Heart right ventricle (tissue), 16 donors: ENCODE results near the gene FBXL13. TPM values are rescaled to one million over a fixed set of nuclear protein-coding genes. Genes with fewer than 3 reads are reported as not detected.
A peak's percentile ranks its signal among the peaks of the same experiment; 100 is the strongest.
"Not testable (repeated sequence)": the region's sequence is repeated elsewhere in the genome, so short reads cannot be mapped to it uniquely, and the experiment has no call there.

ENCODE experiments used
- ATAC-seq, 8 donors: fragments of 200-7000 bp; cut with Tn5 transposase; one replicate each; pipeline ENCODE4 v1.9.1; 2020; ENCODE audit warnings: mild to moderate bottlenecking in 8 of 8, moderate library complexity in 8 of 8, moderate number of reproducible peaks in 1 of 8
- DNase-seq, 2 donors: peaks; one replicate each; pipeline ENCODE4 v3.0.0-alpha.2; 2020
- H3K27ac ChIP-seq, 10 donors: fragments of 200-600 bp; sonication (generic) in 2 of 10; one replicate each; pipeline versions ENCODE4 v1.5.0 to v1.8.0; 2020 to 2022; ENCODE audit warnings: mild to moderate bottlenecking in 3 of 10
- H3K27me3 ChIP-seq, 7 donors: fragments of 200-600 bp; one replicate each; pipeline ENCODE4 v1.8.0; 2021 to 2022; ENCODE audit warnings: mild to moderate bottlenecking in 2 of 7
- H3K36me3 ChIP-seq, 9 donors: fragments of 200-600 bp; sonication (generic) in 1 of 9; one replicate each; pipeline versions ENCODE4 v1.5.0 to v1.8.0; 2020 to 2022; ENCODE audit warnings: mild to moderate bottlenecking in 2 of 9
- H3K4me1 ChIP-seq, 9 donors: fragments of 200-600 bp; sonication (generic) in 1 of 9; one replicate each; pipeline versions ENCODE4 v1.5.0 to v1.8.0; 2020 to 2022; ENCODE audit warnings: mild to moderate bottlenecking in 4 of 9
- H3K4me3 ChIP-seq, 10 donors: fragments of 200-600 bp; sonication (generic) in 2 of 10; one replicate each; pipeline versions ENCODE4 v1.5.0 to v1.8.0; 2020 to 2022; ENCODE audit warnings: mild to moderate bottlenecking in 7 of 10, moderate library complexity in 2 of 10
- H3K9me3 ChIP-seq, 11 donors: fragments of 200-600 bp in 10 of 11; sonication (generic) in 2 of 11; one replicate each; pipeline versions ENCODE4 v1.5.0 to v1.8.0; 2013 to 2022; ENCODE audit warnings: mild to moderate bottlenecking in 2 of 11, control low read depth in 1 of 11, moderate library complexity in 1 of 11
- WGBS, 2 donors: extraction: QIAGEN DNeasy Blood & Tissue Kit; methylation state at CpG; one replicate each; pipeline ENCODE4 v1.1.7; 2013; ENCODE audit warnings: inconsistent platforms in 1 of 2; 5-methylcytosine and 5-hydroxymethylcytosine counted together
- intact Hi-C, 10 donors: fragments of 100-400 bp; cut with DNase I; formaldehyde crosslinking; loops; one replicate each; pipeline versions ENCODE4 v1.11.1 to v1.14.2; 2022
- polyA plus RNA-seq, 2 donors: library from polyadenylated mRNA; stranded (reverse); fragments of 200-250 nt; gene quantifications; one replicate each; pipeline ENCODE4 v1.2.3, GENCODE V29; 2013
- total RNA-seq, 10 donors: library from RNA; stranded (reverse); fragmentation: NEBNext Ultra II Directional in 3 of 10; extraction: Animal tissue kit (Norgen Biotek cat#: 25700) in 3 of 10; gene quantifications; one replicate each; pipeline versions ENCODE4 v1.2.1 to v1.2.4, GENCODE V29; 2021 to 2023
- TF ChIP-seq, protein P1 (sequence below), 9 donors: fragments of 200-600 bp; sonication (generic) in 2 of 9; IDR thresholded peaks; one replicate each; pipeline versions ENCODE4 v1.5.0 to v1.8.0; 2021 to 2022; ENCODE audit warnings: antibody characterized with exemption in 9 of 9, mild to moderate bottlenecking in 5 of 9, moderate library complexity in 1 of 9
- donor health status: Arrhythmogenic right ventricular cardiomyopathy.
- donor health status: ischemic (EF 13 %, LVEDD 7.1; RV severe dilation, severe dysfunction).
- donor health status: healthy with polysubstance abuse.
- donor health status: DM: no; HTN: yes; CAD: no.
- donor health status: DM: no; HTN: no; CAD: no.
- donor health status: ischemic (EF 25% LVEDD 6.9; RV normal size, moderate dysfunction).
- donor health status: ischemic (EF 25% LVEDD 5.7; RV mildly dilated, moderate dysfunction).
- donor health status: healthy.
- donor health status: DM: yes; HTN: yes; CAD: no.
- donor health status: Ischemic cardiomyopathy.
- donor health status: ischemic (EF 35%, LVEDD 5.7; RV mildly dilated, moderate dysfunction).
- donor health status: nonischemic (EF 11% LVEDD 7.7; RV severe dilation, severe dysfunction).
- donor health status: DM: yes; HTN: yes; CAD: no.
- donor health status: PGD.
- donor health status: ischemic (EF 29% LVEDD 5.4; RV normal size, mild dysfunction).
- donor health status: nonischemic (EF 23%, LVEDD 6.1; RV moderate dilation, normal function).

The FBXL13 gene
- total and polyA plus RNA-seq, 12 donors = 0.12 to 0.87 (median 0.45) TPM; not detected in 1

DNA sequence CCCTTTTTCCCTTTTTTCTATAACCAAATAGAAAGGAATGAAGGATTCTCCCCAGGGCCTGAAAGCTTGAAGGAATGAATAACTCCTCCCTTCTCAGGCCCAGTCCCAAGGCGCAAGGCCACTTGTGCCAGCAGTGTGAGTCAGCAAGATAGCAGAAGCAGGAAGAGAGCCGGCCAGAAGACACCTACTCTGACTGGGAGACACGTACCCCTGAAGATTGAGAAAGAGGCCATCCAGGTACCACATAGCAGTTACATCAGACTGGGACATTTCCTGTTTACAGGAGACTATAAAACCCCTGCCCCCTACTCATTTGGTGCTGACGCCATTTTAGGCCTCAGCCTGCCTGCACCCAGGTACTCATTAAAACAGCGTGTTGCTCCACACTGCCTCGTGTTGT, 96.3 kb downstream of the FBXL13 start:
- intact Hi-C loops = no loop called here
- H3K36me3 ChIP-seq = no peaks in the 10 kb centered on the region
- 80 to 81% methylated on average over 6 of the region's 6 CpGs for WGBS, 2 donors

GRCh38 chr7:102977586-102977985, 97.0 kb downstream of the FBXL13 start:
- 90 to 92% methylated on average over 3 to 4 of the region's 4 CpGs for WGBS, 2 donors
- H3K36me3 ChIP-seq, H3K4me3 ChIP-seq, H3K27ac ChIP-seq, H3K27me3 ChIP-seq, ATAC-seq, intact Hi-C loops, DNase-seq, H3K4me1 ChIP-seq: not testable (repeated sequence)
- peaks cover 0 to 21% (median 10%) of the 10 kb centered on the region in 11 donors for H3K9me3 ChIP-seq

More for the DNA sequence above, 96.3 kb downstream of the FBXL13 start:
- TF ChIP-seq, protein P1, sequence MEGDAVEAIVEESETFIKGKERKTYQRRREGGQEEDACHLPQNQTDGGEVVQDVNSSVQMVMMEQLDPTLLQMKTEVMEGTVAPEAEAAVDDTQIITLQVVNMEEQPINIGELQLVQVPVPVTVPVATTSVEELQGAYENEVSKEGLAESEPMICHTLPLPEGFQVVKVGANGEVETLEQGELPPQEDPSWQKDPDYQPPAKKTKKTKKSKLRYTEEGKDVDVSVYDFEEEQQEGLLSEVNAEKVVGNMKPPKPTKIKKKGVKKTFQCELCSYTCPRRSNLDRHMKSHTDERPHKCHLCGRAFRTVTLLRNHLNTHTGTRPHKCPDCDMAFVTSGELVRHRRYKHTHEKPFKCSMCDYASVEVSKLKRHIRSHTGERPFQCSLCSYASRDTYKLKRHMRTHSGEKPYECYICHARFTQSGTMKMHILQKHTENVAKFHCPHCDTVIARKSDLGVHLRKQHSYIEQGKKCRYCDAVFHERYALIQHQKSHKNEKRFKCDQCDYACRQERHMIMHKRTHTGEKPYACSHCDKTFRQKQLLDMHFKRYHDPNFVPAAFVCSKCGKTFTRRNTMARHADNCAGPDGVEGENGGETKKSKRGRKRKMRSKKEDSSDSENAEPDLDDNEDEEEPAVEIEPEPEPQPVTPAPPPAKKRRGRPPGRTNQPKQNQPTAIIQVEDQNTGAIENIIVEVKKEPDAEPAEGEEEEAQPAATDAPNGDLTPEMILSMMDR (IDR thresholded peaks at IDR 0.05) = no peak
- H3K4me3 ChIP-seq = no peak overlapping the region
- H3K27me3 ChIP-seq = no peaks in the 10 kb centered on the region
- H3K4me1 ChIP-seq = peaks cover 0 to 7% (median 0%) of the 10 kb centered on the region in 9 donors
- DNase-seq = peak in 1 of 2 donors; percentile 21
- H3K27ac ChIP-seq = no peak overlapping the region
- peaks cover 0 to 21% (median 10%) of the 10 kb centered on the region in 11 donors for H3K9me3 ChIP-seq
- no peak for ATAC-seq

GRCh38 chr7:102976493-102976892, 98.1 kb downstream of the FBXL13 start:
- Histone ChIP-seq H3K4me3 (no peak overlapping the region), H3K36me3 (no peaks in the 10 kb centered on the region), H3K27me3 (no peaks in the 10 kb centered on the region), H3K9me3 (peaks cover 0 to 21% (median 10%) of the 10 kb centered on the region in 11 donors), H3K4me1 (peaks cover 0 to 7% (median 0%) of the 10 kb centered on the region in 9 donors), H3K27ac (no peak overlapping the region)
- TF ChIP-seq, protein P1 (IDR thresholded peaks at IDR 0.05) = no peak
- no peak for DNase-seq
- 87 to 93% methylated on average over 8 of the region's 8 CpGs for WGBS, 2 donors
- no peak for ATAC-seq
- intact Hi-C loops = no loop called here

- no peak for ATAC-seq
- Histone ChIP-seq H3K9me3 (peaks cover 0 to 21% (median 10%) of the 10 kb centered on the region in 11 donors), H3K4me1 (peaks cover 0 to 7% (median 0%) of the 10 kb centered on the region in 9 donors), H3K27me3 (no peaks in the 10 kb centered on the region), H3K27ac (no peak overlapping the region), H3K4me3 (no peak overlapping the region), H3K36me3 (no peaks in the 10 kb centered on the region)
- 82 to 84% methylated on average over 8 of the region's 8 CpGs for WGBS, 2 donors
- no peak for DNase-seq
- TF ChIP-seq, protein P1 (IDR thresholded peaks at IDR 0.05) = no peak
- intact Hi-C loops = no loop called here
These were observed 98.7 kb downstream of the FBXL13 start for GRCh38 chr7:102975854-102976253.

DNA sequence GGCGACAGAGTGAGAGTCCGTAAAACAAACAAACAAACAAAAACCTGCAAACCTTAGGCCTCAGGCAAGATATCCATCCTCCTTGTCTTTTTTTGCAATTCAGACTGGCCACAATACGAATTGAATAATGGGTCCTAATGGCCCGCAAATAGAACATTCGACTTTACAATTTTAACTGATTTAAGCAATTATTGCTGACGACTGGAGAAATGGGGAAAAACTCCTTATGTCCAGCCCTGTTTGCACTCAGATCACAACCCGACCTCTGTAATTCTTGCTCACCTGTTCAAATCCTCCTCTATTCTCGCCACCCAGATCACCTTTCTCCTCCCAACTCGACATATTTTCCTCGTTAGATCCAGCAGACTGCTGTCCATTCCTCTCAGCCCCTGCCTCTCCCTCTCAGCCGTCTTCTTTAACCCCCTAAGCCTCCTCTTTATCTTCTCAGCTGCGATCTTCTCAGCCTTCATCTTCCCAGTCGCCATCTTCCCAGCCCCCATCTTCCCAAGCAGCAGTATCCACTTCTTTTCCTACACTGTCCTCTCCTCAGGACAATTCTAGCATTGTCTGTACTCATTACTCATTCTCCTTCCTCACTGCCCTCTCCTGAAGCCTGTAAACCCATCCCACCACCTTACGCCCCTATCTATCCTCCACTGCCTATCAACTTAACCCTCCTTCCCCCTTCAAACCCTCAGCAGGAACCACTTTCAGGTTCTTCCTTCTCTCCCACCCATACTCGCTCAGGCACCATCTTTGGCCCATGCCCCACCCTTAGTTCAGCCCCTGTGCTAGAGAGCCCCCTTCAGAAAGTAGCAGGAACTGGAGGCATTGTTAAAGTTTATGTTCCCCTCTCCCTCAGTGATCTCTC, 100.0 kb downstream of the FBXL13 start:
- no peak for DNase-seq

More for the DNA sequence above, 100.0 kb downstream of the FBXL13 start:
- intact Hi-C loops = no loop called here
- TF ChIP-seq, protein P1 (IDR thresholded peaks at IDR 0.05) = peak in 2 of 9 donors; percentile 12 to 37
- Histone ChIP-seq H3K27me3 (no peaks in the 10 kb centered on the region), H3K9me3 (peaks cover 0 to 10% (median 3%) of the 10 kb centered on the region in 11 donors), H3K4me1 (peaks cover 0 to 7% (median 0%) of the 10 kb centered on the region in 9 donors), H3K4me3 (no peak overlapping the region), H3K36me3 (no peaks in the 10 kb centered on the region), H3K27ac (no peak overlapping the region)
- 90% methylated on average over 15 of the region's 15 CpGs for WGBS, 2 donors
- ATAC-seq = no peak
